Stimulated activated CD4-positive, alpha-beta T cell treated with anti-CD3 and anti-CD28 coated beads, Interleukin-12 subunit alpha, Interleukin-12 subunit beta, amount 100 ng/mL, for 4 hours (primary cell): ENCODE data around the gene NETO1.

ENCODE experiments used
- DNase-seq: peaks from one replicate; pipeline ENCODE4 v3.0.0-alpha.2; 2020

The NETO1 gene

GRCh38 chr18:72843743-72844142 is 24.0 kb downstream of the NETO1 start:
- no peak for DNase-seq

GRCh38 chr18:72840109-72840508 is 27.7 kb downstream of the NETO1 start:
- no peak for DNase-seq

- DNase-seq = no peak
Observed at GRCh38 chr18:72834731-72835130, 33.1 kb downstream of the NETO1 start.

GRCh38 chr18:72833471-72833870 is 34.3 kb downstream of the NETO1 start:
- DNase-seq = no peak

- DNase-seq = no peak
Observed at GRCh38 chr18:72830109-72830508, 37.7 kb downstream of the NETO1 start.

GRCh38 chr18:72828601-72829000 is 39.2 kb downstream of the NETO1 start:
- no peak for DNase-seq

- DNase-seq = no peak
Observed at GRCh38 chr18:72826736-72827135, 41.1 kb downstream of the NETO1 start.

GRCh38 chr18:72823345-72823744 is 44.4 kb downstream of the NETO1 start:
- no peak for DNase-seq

GRCh38 chr18:72822202-72822601 is 45.6 kb downstream of the NETO1 start:
- no peak for DNase-seq

GRCh38 chr18:72820571-72820970 is 47.2 kb downstream of the NETO1 start:
- no peak for DNase-seq

- no peak for DNase-seq
Observed at GRCh38 chr18:72819050-72819449, 48.7 kb downstream of the NETO1 start.

- DNase-seq = no peak
Observed at GRCh38 chr18:72811047-72811446, 56.7 kb downstream of the NETO1 start.

- no peak for DNase-seq
Observed at GRCh38 chr18:72808680-72809079, 59.1 kb downstream of the NETO1 start.

GRCh38 chr18:72799106-72799505 is 68.7 kb downstream of the NETO1 start:
- DNase-seq = no peak

GRCh38 chr18:72783530-72783929 is 84.3 kb downstream of the NETO1 start:
- DNase-seq = no peak

- no peak for DNase-seq
Observed at GRCh38 chr18:72774914-72775313, 92.9 kb downstream of the NETO1 start.

- no peak for DNase-seq
Observed at GRCh38 chr18:72772916-72773315, 94.9 kb downstream of the NETO1 start.

GRCh38 chr18:72768681-72769229 is 99.0 kb downstream of the NETO1 start:
- DNase-seq = no peak

- no peak for DNase-seq
Observed at GRCh38 chr18:72762515-72763122, 105.2 kb downstream of the NETO1 start.

GRCh38 chr18:72752220-72752619 is 115.6 kb downstream of the NETO1 start:
- no peak for DNase-seq

GRCh38 chr18:72742002-72742401 is 125.8 kb downstream of the NETO1 start:
- no peak for DNase-seq

- DNase-seq = no peak
Observed at GRCh38 chr18:72738136-72738535, 129.7 kb downstream of the NETO1 start.

- DNase-seq = no peak
Observed at GRCh38 chr18:72727776-72728175, 140.0 kb downstream of the NETO1 start.

GRCh38 chr18:72727038-72727655 is 140.6 kb downstream of the NETO1 start:
- no peak for DNase-seq

- DNase-seq = no peak
Observed at GRCh38 chr18:72726201-72726600, 141.6 kb downstream of the NETO1 start.
